OCI-LY1 (cell line): ENCODE data around the gene MINK1.
A peak's percentile ranks its signal among the peaks of the same experiment; 100 is the strongest.

Source experiments
- H2AFZ ChIP-seq: fragments of 200-600 bp; sonication (generic), shearing (Covaris generic); 2 replicates; pipeline ENCODE4 v1.6.0; 2014; ENCODE audit warnings: antibody characterized with exemption, mild to moderate bottlenecking, low read length
- H3F3A ChIP-seq: fragments of 200-600 bp; sonication (generic), shearing (Covaris generic); 2 replicates; pipeline ENCODE4 v1.6.0; 2014; ENCODE audit warnings: mild to moderate bottlenecking, antibody characterized with exemption, low read length, moderate library complexity; ENCODE audit not compliant: insufficient read depth
- H3K27ac ChIP-seq: fragments of 200-600 bp; sonication (generic); 2 replicates; pipeline ENCODE4 v1.5.1; 2014; ENCODE audit warnings: low read length, mixed run types, mild to moderate bottlenecking, low read depth; ENCODE audit not compliant: poor library complexity, severe bottlenecking
- H3K27me3 ChIP-seq: fragments of 200-600 bp; sonication (generic); 2 replicates; pipeline ENCODE4 v1.6.0; 2014; ENCODE audit warnings: antibody characterized with exemption, mild to moderate bottlenecking, low read length, moderate library complexity; ENCODE audit not compliant: insufficient read depth
- H3K36me3 ChIP-seq: fragments of 200-600 bp; sonication (generic); 2 replicates; pipeline ENCODE4 v1.6.1; 2014; ENCODE audit warnings: mild to moderate bottlenecking, antibody characterized with exemption, low read length, moderate library complexity, mixed read lengths; ENCODE audit not compliant: insufficient read depth
- H3K4me1 ChIP-seq: fragments of 200-600 bp; sonication (generic); 2 replicates; pipeline ENCODE4 v1.5.1; 2014; ENCODE audit warnings: mild to moderate bottlenecking, low read length, moderate library complexity; ENCODE audit not compliant: insufficient read depth, severe bottlenecking
- H3K4me2 ChIP-seq: fragments of 200-600 bp; sonication (generic), shearing (Covaris generic); 2 replicates; pipeline ENCODE4 v1.6.1; 2014; ENCODE audit warnings: low read length
- H3K4me3 ChIP-seq: fragments of 200-600 bp; sonication (generic); 2 replicates; pipeline ENCODE4 v1.5.1; 2014; ENCODE audit warnings: low read length, low read depth, mild to moderate bottlenecking, mixed read lengths; ENCODE audit not compliant: poor library complexity, severe bottlenecking
- H3K79me2 ChIP-seq: fragments of 200-600 bp; shearing (Covaris generic); 2 replicates; pipeline ENCODE4 v1.6.1; 2016; ENCODE audit warnings: mixed run types, low read length, mixed read lengths; ENCODE audit not compliant: insufficient read depth
- H3K9ac ChIP-seq: fragments of 200-600 bp; sonication (generic), shearing (Covaris generic); 2 replicates; pipeline ENCODE4 v1.6.1; 2014; ENCODE audit warnings: mild to moderate bottlenecking, low read length, mixed read lengths
- H3K9me2 ChIP-seq: fragments of 200-600 bp; sonication (generic), shearing (Covaris generic); 2 replicates; pipeline ENCODE4 v1.6.1; 2014; ENCODE audit warnings: low read depth, mild to moderate bottlenecking, low read length, mixed read lengths
- H3K9me3 ChIP-seq: fragments of 200-600 bp; shearing (Covaris generic); 2 replicates; pipeline ENCODE4 v1.6.1; 2014; ENCODE audit warnings: low read length, mixed read lengths
- H4K20me1 ChIP-seq: fragments of 200-600 bp; sonication (generic), shearing (Covaris generic); 2 replicates; pipeline ENCODE4 v1.6.0; 2016; ENCODE audit warnings: mild to moderate bottlenecking, low read length; ENCODE audit not compliant: insufficient read depth
- EZH2 ChIP-seq: fragments of 200-600 bp; sonication (generic), shearing (Covaris generic); IDR thresholded peaks from 2 replicates; pipeline ENCODE4 v1.8.0; 2017; ENCODE audit warnings: borderline replicate concordance, mixed run types, mild to moderate bottlenecking, antibody characterized with exemption, low read length, moderate library complexity, mixed read lengths
- TF ChIP-seq, protein P1 (sequence below): fragments of 200-600 bp; sonication (generic), shearing (Covaris generic); IDR thresholded peaks from 2 replicates; pipeline ENCODE4 v1.5.1; 2017; ENCODE audit warnings: mild to moderate bottlenecking, antibody characterized with exemption, low read length, moderate library complexity, mixed read lengths

Gene MINK1

DNA sequence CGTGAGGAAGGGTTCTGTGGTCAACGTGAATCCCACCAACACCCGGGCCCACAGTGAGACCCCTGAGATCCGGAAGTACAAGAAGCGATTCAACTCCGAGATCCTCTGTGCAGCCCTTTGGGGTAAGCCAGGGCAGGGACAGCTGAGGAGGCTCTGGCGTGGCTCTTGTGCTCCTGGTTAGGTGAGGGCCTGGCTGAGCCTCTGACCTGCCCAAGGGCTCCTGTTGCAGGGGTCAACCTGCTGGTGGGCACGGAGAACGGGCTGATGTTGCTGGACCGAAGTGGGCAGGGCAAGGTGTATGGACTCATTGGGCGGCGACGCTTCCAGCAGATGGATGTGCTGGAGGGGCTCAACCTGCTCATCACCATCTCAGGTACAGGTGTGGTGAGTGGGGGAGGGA is 62.0 kb downstream of the MINK1 start:
- no peak overlapping the region for H2AFZ ChIP-seq
- H3K4me2 ChIP-seq, result no peak overlapping the region
- no peaks in the 10 kb centered on the region for H3K27me3 ChIP-seq
- no peaks in the 10 kb centered on the region for H3K9me2 ChIP-seq
- H3F3A ChIP-seq, result no peaks in the 10 kb centered on the region
- no peak overlapping the region for H3K9ac ChIP-seq
- no peak overlapping the region for H3K27ac ChIP-seq
- peaks cover 54% of the 10 kb centered on the region for H3K36me3 ChIP-seq
- H3K79me2 ChIP-seq, result no peaks in the 10 kb centered on the region
- TF ChIP-seq, protein P1, sequence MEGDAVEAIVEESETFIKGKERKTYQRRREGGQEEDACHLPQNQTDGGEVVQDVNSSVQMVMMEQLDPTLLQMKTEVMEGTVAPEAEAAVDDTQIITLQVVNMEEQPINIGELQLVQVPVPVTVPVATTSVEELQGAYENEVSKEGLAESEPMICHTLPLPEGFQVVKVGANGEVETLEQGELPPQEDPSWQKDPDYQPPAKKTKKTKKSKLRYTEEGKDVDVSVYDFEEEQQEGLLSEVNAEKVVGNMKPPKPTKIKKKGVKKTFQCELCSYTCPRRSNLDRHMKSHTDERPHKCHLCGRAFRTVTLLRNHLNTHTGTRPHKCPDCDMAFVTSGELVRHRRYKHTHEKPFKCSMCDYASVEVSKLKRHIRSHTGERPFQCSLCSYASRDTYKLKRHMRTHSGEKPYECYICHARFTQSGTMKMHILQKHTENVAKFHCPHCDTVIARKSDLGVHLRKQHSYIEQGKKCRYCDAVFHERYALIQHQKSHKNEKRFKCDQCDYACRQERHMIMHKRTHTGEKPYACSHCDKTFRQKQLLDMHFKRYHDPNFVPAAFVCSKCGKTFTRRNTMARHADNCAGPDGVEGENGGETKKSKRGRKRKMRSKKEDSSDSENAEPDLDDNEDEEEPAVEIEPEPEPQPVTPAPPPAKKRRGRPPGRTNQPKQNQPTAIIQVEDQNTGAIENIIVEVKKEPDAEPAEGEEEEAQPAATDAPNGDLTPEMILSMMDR, result no peak
- TF ChIP-seq EZH2, result no peak
- no peaks in the 10 kb centered on the region for H3K9me3 ChIP-seq
- no peak overlapping the region for H3K4me3 ChIP-seq
- no peaks in the 10 kb centered on the region for H4K20me1 ChIP-seq
- H3K4me1 ChIP-seq, result peaks cover 9% of the 10 kb centered on the region

DNA sequence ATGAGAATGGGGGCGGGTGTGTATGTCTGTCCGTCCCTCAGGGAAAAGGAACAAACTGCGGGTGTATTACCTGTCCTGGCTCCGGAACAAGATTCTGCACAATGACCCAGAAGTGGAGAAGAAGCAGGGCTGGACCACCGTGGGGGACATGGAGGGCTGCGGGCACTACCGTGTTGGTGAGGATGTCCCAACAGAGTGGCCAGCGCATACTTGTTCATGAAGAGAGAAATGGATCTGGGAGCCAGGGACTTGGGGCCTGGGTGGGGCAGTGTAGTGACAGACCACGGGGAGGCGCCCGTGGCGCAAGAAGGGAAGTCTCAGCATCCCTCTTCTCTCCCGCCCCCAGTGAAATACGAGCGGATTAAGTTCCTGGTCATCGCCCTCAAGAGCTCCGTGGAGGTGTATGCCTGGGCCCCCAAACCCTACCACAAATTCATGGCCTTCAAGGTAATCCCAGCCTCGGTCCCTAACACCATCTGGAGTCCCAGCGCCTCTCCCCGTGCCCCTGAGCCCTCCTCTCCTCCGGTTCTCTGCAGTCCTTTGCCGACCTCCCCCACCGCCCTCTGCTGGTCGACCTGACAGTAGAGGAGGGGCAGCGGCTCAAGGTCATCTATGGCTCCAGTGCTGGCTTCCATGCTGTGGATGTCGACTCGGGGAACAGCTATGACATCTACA is 62.7 kb downstream of the MINK1 start:
- H3K79me2 ChIP-seq, result no peaks in the 10 kb centered on the region
- no peaks in the 10 kb centered on the region for H4K20me1 ChIP-seq
- TF ChIP-seq, protein P1, result peak; percentile 13; the same call in 1 of the 2 replicates
- no peak for TF ChIP-seq EZH2
- no peak overlapping the region for H3K27ac ChIP-seq
- H3K4me3 ChIP-seq, result no peak overlapping the region
- H3K9ac ChIP-seq, result no peak overlapping the region
- no peaks in the 10 kb centered on the region for H3K9me2 ChIP-seq
- peaks cover 16% of the 10 kb centered on the region for H3K4me1 ChIP-seq
- no peak overlapping the region for H3K4me2 ChIP-seq
- no peaks in the 10 kb centered on the region for H3K9me3 ChIP-seq
- no peaks in the 10 kb centered on the region for H3F3A ChIP-seq
- H2AFZ ChIP-seq, result no peak overlapping the region
- H3K36me3 ChIP-seq, result peaks cover 48% of the 10 kb centered on the region
- no peaks in the 10 kb centered on the region for H3K27me3 ChIP-seq

DNA sequence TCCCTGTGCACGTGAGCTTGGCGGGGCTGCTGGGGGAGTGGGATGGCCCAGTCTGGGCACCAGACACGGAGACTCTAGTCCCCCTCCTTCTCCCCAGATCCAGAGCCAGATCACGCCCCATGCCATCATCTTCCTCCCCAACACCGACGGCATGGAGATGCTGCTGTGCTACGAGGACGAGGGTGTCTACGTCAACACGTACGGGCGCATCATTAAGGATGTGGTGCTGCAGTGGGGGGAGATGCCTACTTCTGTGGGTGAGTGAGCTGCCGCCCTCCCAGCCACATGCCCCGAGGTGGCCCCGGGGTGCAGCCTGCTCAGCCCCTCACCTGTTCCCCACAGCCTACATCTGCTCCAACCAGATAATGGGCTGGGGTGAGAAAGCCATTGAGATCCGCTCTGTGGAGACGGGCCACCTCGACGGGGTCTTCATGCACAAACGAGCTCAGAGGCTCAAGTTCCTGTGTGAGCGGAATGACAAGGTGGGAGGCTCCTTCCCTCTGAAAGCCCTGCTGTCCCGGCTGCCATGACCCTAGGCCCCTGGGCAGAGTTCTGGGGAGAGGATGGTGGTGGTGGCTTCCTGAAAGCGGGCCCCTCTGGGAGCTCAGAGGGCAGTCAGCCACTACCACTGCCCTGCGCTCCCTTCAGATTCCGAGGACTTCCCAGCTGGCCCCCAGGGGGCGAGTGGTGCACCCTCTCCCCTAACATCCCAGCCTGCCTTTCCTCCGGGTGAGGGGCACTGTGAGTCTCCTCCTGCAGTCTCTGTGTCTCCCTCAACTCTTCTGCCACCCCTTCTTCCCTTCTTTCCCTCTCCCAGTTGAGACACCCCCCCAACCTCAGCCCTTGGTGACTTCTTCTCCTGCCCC is 63.4 kb downstream of the MINK1 start:
- no peak overlapping the region for H2AFZ ChIP-seq
- no peaks in the 10 kb centered on the region for H3K9me3 ChIP-seq
- H3K4me3 ChIP-seq, result no peak overlapping the region
- TF ChIP-seq, protein P1, result no peak
- no peak for TF ChIP-seq EZH2
- H3K9me2 ChIP-seq, result no peaks in the 10 kb centered on the region
- H4K20me1 ChIP-seq, result no peaks in the 10 kb centered on the region
- H3K27ac ChIP-seq, result no peak overlapping the region
- no peak overlapping the region for H3K4me2 ChIP-seq
- H3K79me2 ChIP-seq, result no peaks in the 10 kb centered on the region
- peaks cover 40% of the 10 kb centered on the region for H3K36me3 ChIP-seq
- peaks cover 23% of the 10 kb centered on the region for H3K4me1 ChIP-seq
- no peaks in the 10 kb centered on the region for H3F3A ChIP-seq
- H3K27me3 ChIP-seq, result no peaks in the 10 kb centered on the region
- H3K9ac ChIP-seq, result no peak overlapping the region
